Stimulated activated effector memory CD8-positive, alpha-beta T cell treated with anti-CD3 and anti-CD28 coated beads, Interleukin-12 subunit alpha, Interleukin-12 subunit beta, amount 100 ng/mL, for 72 hours (primary cell): ENCODE data around the gene SENP6.
A peak's percentile ranks its signal among the peaks of the same experiment; 100 is the strongest.
"Not testable (repeated sequence)": the region's sequence is repeated elsewhere in the genome, so short reads cannot be mapped to it uniquely, and the experiment has no call there.

Experiments
- ATAC-seq: fragments of 150-1000 bp; cut with Tn5 transposase; 2 replicates; pipeline ENCODE4 v1.10.0; 2021
- DNase-seq, 2 donors: peaks; one replicate each; pipeline ENCODE4 v3.0.0; 2021 to 2022; ENCODE audit warnings: low spot score in 2 of 2
- H3K27ac Mint-ChIP-seq: one replicate; pipeline ENCODE4 v1.8.0; 2022; ENCODE audit warnings: mild to moderate bottlenecking, mixed read lengths
- H3K36me3 Mint-ChIP-seq: one replicate; pipeline ENCODE4 v1.8.0; 2022; ENCODE audit warnings: mild to moderate bottlenecking, mixed read lengths
- H3K4me1 Mint-ChIP-seq: one replicate; pipeline ENCODE4 v1.8.0; 2022; ENCODE audit warnings: mixed read lengths
- H3K4me3 Mint-ChIP-seq: one replicate; pipeline ENCODE4 v1.8.0; 2022; ENCODE audit warnings: mild to moderate bottlenecking, mixed read lengths
- H3K9me3 Mint-ChIP-seq: one replicate; pipeline ENCODE4 v1.8.0; 2022; ENCODE audit warnings: mixed read lengths

Gene SENP6

DNA sequence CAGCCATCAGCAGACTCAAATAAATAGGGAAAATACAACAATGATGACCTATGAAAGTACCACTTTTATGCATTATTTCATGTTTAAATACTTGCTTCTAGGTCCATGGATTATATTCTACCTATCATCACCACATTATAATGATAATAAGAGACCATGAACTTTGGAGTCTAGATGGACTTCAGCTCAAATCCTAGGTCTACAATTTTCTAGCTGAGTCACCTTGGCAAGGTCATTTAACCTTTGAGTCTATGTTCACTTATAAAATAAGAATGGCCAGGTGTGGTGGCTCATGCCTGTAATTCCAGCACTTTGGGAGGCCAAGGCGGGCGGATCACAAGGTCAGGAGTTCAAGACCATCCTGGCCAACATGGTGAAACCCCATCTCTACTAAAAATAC lies 5.3 kb upstream of the SENP6 start:
- not testable (repeated sequence) for H3K4me3 Mint-ChIP-seq, H3K36me3 Mint-ChIP-seq, H3K27ac Mint-ChIP-seq, H3K9me3 Mint-ChIP-seq, ATAC-seq, DNase-seq
- peaks cover 23% of the 10 kb centered on the region for H3K4me1 Mint-ChIP-seq

DNA sequence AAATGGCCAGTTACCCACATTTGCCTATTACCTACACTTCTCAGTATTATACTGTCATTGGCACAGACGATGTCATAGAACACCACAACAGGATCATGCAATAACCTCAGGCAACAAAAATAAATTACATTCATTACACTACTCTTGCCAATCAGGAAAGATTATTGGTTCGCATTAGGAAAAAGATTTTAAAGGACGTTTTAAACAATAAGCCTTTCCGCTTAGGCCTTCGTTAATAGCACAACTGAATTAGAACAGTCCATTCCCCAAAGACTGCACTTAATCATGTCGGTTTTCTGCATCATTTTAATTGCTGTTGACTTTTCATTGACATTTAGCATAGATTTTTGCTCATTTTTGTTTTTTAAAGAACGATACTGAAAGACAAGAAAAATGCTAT lies 912 bp upstream of the SENP6 start:
- ATAC-seq (no peak), DNase-seq (no peak)
- Mint-ChIP-seq H3K9me3 (no peaks in the 10 kb centered on the region), H3K36me3 (peaks cover 16% of the 10 kb centered on the region), H3K4me1 (peaks cover 33% of the 10 kb centered on the region), H3K27ac (peak overlapping the region; percentile 98), H3K4me3 (peak overlapping the region; percentile 94)

DNA sequence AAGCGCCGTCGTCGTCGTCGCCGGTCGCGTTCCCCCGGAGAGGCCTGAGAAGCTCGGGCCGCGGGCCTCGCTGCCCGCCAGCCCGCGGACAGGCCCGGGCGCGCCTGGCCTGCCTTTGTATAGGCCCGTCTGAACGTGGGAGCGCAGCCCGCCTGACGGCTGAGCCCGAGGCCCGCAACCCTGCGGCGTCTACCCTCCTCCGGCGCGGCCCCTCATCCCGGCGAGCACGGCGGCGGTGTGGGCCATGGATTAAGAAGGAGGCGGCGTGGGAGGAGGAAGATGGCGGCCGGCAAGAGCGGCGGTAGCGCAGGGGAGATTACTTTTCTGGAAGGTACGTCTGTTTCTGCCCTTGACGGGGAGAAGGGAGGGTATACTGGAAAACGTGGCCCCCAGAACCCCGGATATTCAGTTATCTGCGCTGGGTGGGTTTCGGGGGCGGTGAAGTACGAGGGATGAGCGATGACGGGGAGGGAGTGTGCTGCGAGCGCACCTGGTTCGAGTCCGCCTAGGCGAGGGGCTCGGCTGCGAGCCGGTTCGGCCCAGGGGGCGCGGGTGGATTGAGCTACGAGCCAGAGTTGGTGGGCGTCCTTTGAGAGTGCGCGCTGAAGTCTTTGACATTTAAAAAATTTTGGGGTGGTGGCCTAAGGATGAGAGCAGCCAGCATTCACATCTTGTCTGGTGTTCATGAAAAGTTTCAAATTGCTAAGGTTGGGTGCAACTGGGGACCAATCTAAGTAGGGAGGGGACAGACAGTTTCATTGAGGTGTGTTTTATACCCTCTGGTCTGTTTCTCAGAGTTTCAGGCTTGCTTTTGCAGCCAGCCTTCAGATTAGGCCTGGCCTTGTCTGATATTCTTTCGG lies 796 bp downstream of the SENP6 start:
- Mint-ChIP-seq H3K36me3 (peaks cover 16% of the 10 kb centered on the region), H3K4me3 (peak overlapping the region; percentile 94), H3K9me3 (no peaks in the 10 kb centered on the region), H3K4me1 (peaks cover 49% of the 10 kb centered on the region), H3K27ac (peak overlapping the region; percentile 98)
- DNase-seq, result peak; percentile 52 to 85
- ATAC-seq, result peak; percentile 65

DNA sequence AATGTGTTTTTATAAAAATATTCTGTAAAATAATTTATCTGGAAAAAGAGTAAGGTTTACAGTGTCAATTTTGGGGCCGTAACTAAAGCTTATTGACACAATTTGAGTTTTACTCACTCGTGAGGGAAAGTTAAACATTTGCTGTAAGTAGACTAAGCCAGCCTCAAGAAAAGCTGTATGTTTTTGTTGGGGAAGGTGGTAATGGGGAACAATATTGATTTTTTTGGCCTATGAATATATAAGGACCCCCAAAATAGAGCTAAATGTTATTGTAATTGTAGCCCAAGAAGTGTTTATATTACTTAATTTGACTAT lies 1.4 kb downstream of the SENP6 start:
- Mint-ChIP-seq H3K4me1 (peaks cover 55% of the 10 kb centered on the region), H3K9me3 (no peaks in the 10 kb centered on the region), H3K4me3 (peak overlapping the region; percentile 94), H3K36me3 (peaks cover 18% of the 10 kb centered on the region), H3K27ac (peak overlapping the region; percentile 98)
- ATAC-seq, result no peak
- DNase-seq, result no peak

DNA sequence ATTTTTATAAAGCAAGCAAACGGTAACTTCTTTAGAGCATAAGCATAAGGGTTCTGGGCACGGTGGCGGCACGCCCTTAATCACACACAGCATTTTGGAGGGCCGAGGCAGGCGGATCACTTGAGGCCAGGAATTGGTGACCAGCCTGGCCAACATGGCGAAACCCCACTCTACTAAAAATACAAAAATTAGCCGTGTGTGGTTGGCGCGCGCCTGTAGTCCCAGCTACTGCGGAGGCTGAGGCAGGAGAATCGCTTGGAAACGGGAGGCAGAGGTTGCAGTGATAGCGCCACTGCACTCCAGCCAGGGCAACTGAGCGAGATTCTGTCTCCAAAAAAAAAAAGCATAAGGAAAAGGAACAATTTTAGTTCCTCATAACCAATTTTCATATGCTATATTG lies 2.6 kb downstream of the SENP6 start:
- DNase-seq (no peak), ATAC-seq (no peak)
- peaks cover 55% of the 10 kb centered on the region for H3K4me1 Mint-ChIP-seq
- no peaks in the 10 kb centered on the region for H3K9me3 Mint-ChIP-seq
- H3K36me3 Mint-ChIP-seq, result peaks cover 22% of the 10 kb centered on the region
- peak overlapping the region; percentile 98 for H3K27ac Mint-ChIP-seq
- peak overlapping the region; percentile 94 for H3K4me3 Mint-ChIP-seq

DNA sequence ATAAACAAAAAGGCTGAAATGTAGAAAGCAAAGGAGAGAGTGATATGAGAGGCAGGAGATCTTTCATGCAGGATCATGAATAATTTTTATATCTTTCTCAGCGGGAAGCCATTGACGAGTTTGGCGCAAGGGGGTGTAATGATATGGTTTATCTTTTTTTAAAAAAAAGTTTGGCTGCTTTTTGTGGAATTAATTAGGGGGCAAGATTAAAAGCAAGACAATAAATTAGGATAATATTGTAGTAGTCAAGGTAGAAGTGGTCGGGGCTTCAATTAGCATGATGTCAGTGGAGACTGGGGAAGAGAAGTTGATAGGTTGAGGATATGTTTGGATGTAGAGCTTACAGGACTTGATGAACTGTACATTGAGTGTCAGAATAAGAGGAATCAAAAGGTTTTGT lies 4.0 kb downstream of the SENP6 start:
- peak overlapping the region; percentile 3 for H3K27ac Mint-ChIP-seq
- DNase-seq (no peak), ATAC-seq (no peak)
- H3K9me3 Mint-ChIP-seq, result no peaks in the 10 kb centered on the region
- H3K4me3 Mint-ChIP-seq, result no peak overlapping the region
- peaks cover 57% of the 10 kb centered on the region for H3K4me1 Mint-ChIP-seq
- H3K36me3 Mint-ChIP-seq, result peaks cover 20% of the 10 kb centered on the region

DNA sequence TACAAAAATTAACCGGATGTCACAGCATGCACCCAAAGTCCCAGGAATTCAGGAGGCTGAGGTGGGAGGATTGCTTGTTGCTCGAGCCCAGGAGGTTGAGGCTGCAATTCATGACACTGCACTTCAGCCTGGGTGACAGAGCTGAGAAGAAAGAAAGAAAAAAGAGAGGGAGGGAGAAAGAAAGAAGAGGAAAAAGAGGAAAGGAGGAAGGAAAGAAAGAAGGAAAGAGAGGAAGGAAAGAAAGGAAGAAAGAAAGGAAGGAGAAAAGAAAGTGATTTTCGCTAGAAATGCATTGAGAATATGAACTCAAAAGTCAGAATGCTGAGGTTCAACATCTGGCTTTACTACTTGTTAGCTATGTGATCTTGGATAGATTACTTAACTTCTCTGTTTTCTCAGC lies 6.6 kb downstream of the SENP6 start:
- H3K4me3 Mint-ChIP-seq, result no peak overlapping the region
- H3K9me3 Mint-ChIP-seq, result no peaks in the 10 kb centered on the region
- H3K27ac Mint-ChIP-seq, result peak overlapping the region; percentile 90
- DNase-seq, result no peak
- ATAC-seq, result no peak
- peaks cover 76% of the 10 kb centered on the region for H3K4me1 Mint-ChIP-seq
- H3K36me3 Mint-ChIP-seq, result peaks cover 6% of the 10 kb centered on the region

DNA sequence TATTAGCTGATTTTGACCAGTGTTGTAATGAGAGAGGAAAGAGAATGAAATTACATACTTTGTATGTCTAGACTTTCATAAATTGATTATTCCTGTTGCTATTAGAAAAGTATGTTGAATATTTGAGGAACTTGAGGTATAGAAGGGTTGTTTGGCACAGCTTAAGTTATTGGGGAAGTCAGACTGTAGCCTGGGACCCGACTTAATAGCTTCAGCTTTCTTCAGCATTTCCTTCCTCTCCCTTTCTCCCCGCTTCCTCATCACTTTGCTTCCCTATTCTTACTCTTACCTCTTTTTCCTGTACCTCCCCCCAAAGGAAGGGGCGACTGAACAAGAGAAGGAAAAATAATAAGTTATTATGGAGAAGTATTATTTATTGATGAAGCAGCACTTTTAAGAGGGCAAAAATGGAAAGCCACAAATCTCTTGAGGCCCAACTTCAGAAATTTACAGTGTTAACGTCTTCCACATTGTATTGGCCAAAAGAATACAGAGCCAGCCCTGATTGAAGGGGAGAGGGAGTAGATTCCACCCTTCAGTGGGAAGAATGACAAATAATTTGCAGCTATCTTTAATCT lies 7.4 kb downstream of the SENP6 start:
- ATAC-seq, result no peak
- peaks cover 76% of the 10 kb centered on the region for H3K4me1 Mint-ChIP-seq
- no peak for DNase-seq
- no peak overlapping the region for H3K27ac Mint-ChIP-seq
- no peak overlapping the region for H3K4me3 Mint-ChIP-seq
- peaks cover 6% of the 10 kb centered on the region for H3K36me3 Mint-ChIP-seq
- H3K9me3 Mint-ChIP-seq, result no peaks in the 10 kb centered on the region

DNA sequence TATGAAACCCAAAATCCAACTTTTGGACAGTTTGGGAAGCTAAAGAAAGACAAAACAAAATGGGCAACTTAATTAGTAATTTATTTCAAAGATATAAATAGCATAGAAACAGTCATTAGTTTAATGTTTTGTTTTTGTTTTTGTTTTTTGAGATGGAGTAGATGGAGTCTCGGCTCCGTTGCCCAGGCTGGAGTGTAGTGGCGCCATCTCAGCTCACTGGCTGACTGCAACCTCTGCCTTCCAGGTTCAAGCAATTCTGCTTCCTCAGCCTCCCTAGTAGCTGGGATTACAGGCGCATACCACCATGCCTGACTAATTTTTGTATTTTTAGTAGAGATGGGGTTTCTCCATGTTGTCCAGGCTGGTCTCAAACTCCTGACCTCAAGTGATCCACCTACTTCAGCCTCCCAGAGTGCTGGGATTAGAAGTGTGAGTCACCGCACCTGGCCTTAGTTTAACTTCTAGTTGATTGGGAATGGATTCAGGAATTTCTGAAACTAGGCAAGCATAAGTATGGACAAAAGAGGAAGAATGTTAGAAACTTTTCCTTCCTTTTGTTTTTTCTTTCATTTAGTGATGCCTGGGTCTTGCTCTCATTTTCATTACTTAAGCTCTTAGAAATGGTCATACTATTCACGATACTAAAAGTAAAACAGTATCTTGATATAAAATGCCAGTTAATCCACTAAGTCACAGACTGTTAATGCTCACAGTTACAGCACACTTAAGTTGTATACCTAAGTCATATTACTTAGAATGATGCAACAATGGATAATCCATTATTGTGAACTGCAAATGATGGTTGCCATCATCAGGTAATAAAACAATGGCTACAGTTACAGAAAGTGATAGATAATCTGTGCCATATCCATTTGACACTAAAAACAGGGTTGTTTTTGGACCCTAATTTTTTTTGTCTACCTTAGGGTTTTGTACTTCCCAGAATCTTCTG lies 8.2 kb downstream of the SENP6 start:
- Mint-ChIP-seq H3K9me3 (no peaks in the 10 kb centered on the region), H3K36me3 (peaks cover 6% of the 10 kb centered on the region), H3K4me3 (peak overlapping the region; percentile 58), H3K4me1 (peaks cover 76% of the 10 kb centered on the region), H3K27ac (no peak overlapping the region)
- no peak for ATAC-seq
- DNase-seq, result no peak

DNA sequence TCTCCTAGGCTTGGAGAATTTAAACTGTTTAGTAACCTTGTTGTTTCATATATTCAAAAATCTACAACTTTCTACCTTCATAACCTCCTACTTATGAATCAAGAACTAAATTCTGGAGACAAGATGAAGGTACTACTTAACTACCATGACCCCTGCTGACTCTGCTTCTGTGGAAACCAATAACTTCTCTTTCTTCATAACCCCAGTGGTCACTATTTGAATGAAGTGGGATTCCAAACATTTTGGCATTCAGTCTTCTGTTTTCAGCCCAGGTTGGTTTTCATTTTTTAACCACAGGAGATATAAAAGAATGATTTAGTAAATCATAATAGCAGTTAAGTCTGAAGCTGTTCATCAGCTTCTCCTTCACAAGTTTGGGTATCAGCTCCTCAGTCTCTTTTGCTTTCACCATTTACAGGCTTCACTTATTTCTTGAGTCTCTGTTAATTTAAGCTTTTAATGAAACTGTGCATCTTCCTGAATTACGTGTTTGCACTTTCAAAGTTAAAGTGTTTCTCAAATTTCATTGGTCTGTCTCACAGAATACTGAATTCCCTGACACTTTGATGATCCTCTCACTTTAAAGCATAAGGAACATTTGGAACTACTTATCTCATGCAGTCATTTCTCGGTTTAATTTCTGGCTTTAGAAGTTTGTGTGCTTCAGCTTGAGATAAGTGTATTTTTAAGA lies 9.5 kb downstream of the SENP6 start:
- no peak for ATAC-seq
- peaks cover 76% of the 10 kb centered on the region for H3K4me1 Mint-ChIP-seq
- DNase-seq, result no peak
- peak overlapping the region; percentile 83 for H3K27ac Mint-ChIP-seq
- H3K36me3 Mint-ChIP-seq, result peaks cover 17% of the 10 kb centered on the region
- H3K9me3 Mint-ChIP-seq, result no peaks in the 10 kb centered on the region
- H3K4me3 Mint-ChIP-seq, result peak overlapping the region; percentile 58

DNA sequence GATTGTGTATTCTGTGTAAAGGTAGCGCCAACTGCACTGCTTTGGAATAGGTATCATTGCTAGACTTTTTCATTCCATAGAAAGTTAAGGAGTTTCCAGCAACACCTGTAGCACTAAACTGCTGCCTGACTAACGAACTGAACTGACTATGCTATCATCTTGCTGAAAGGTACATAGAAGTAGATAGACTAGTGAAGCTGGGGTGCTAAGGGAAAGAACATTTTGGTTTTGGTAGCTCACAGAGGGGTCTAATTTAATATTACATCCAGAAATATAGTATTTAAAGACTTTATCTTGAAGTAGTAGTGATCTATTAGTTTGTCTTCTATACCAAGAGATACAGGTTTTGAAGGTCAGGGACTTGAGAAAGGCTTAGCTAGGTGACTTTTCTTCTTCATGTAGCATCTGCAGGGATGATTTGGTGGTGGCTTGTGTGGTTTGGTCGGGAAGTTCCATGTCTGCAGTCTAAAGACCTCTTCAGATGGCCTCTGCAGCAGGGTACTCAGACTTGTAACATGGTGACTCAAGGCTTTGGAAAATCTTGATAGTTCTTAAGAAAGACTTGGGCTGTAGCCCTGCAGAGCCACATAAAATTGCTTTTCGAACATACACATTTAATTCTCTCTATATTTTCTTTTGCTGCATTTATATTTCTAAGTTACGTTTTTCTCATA lies 10.2 kb downstream of the SENP6 start:
- peaks cover 71% of the 10 kb centered on the region for H3K4me1 Mint-ChIP-seq
- DNase-seq (peak in 1 of 2 donors; percentile 17), ATAC-seq (peak; percentile 97)
- H3K9me3 Mint-ChIP-seq, result no peaks in the 10 kb centered on the region
- H3K36me3 Mint-ChIP-seq, result peaks cover 18% of the 10 kb centered on the region
- peak overlapping the region; percentile 58 for H3K4me3 Mint-ChIP-seq
- H3K27ac Mint-ChIP-seq, result peak overlapping the region; percentile 83

DNA sequence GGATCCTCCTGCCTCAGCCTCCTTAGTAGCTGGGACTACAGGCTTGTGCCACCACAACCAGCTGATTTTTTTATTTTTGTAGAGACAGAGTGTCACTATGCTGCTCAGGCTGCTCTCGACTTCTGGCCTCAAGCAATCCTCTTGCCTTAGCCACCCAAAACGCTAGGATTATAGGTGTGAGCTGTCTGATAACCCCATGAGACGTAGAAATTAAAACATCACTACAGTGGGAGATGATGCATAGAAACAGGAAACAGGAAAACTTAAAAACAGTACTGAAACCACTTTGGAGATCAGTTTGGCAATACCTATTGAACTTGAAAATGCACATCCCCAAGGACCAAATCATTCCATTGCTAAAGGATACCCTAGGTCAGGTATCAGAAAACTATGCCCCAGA lies 10.8 kb downstream of the SENP6 start:
- H3K36me3 Mint-ChIP-seq, result peaks cover 21% of the 10 kb centered on the region
- peak; percentile 49 for ATAC-seq
- H3K9me3 Mint-ChIP-seq, result no peaks in the 10 kb centered on the region

DNA sequence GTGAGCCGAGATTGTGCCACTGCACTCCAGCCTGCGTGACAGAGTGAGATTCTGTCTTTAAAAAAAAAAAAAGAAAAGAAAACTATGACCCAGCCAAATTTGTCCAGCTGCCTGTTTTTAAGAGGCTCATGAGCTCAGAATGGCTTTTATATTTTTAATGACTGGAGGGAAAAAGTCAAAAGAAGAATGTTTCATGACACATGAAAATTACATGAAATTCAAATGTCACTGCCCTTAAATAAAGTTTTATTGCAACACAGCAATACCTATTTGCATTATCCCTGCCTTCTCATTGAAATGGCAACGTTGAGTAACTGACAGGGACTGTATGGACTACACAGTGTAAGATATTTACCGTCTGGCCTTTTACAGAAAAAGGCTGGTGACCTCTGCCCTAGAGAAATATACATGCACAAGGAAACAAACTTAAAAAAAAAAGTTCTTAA lies 11.4 kb downstream of the SENP6 start:
- Mint-ChIP-seq H3K4me3 (peak overlapping the region; percentile 58), H3K9me3 (no peaks in the 10 kb centered on the region), H3K4me1 (peaks cover 66% of the 10 kb centered on the region), H3K36me3 (peaks cover 24% of the 10 kb centered on the region), H3K27ac (peak overlapping the region; percentile 83)
- DNase-seq (no peak), ATAC-seq (no peak)

More for the DNA sequence above, 10.8 kb downstream of the SENP6 start:
- H3K4me3 Mint-ChIP-seq, result peak overlapping the region; percentile 58
- peaks cover 66% of the 10 kb centered on the region for H3K4me1 Mint-ChIP-seq
- no peak for DNase-seq
- H3K27ac Mint-ChIP-seq, result peak overlapping the region; percentile 83

DNA sequence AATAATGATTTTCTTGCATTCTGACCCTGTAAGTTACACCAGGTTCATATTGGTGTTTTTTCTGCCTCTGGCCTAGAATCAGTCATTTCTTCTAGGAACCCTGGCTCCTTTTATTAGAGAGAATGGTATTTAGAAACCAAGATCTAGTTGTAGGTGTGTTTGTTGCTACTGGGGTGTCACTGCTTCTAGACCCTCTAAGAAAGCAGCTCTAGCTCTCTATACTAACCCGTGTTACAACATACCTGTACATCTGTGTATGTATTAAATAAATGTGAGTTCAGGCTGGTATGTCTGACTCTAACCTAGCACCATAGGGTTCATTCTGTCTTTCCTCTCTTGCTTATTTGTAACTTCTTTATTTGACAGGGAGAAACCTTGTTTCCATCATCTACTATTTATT lies 16.8 kb downstream of the SENP6 start:
- Mint-ChIP-seq H3K9me3 (no peaks in the 10 kb centered on the region), H3K36me3 (peaks cover 46% of the 10 kb centered on the region), H3K4me3 (no peak overlapping the region), H3K4me1 (peaks cover 52% of the 10 kb centered on the region), H3K27ac (peak overlapping the region; percentile 80)
- no peak for DNase-seq
- ATAC-seq, result no peak
